CD4-positive, alpha-beta T cell treated with Interleukin-4 for 4 hours (primary cell): ENCODE measurements around the gene ATF6.
"Not testable (repeated sequence)": the region's sequence is repeated elsewhere in the genome, so short reads cannot be mapped to it uniquely, and the experiment has no call there.

ENCODE experiments used
- DNase-seq: peaks from one replicate; pipeline ENCODE4 v3.0.0-alpha.2; 2020

The ATF6 gene

DNA sequence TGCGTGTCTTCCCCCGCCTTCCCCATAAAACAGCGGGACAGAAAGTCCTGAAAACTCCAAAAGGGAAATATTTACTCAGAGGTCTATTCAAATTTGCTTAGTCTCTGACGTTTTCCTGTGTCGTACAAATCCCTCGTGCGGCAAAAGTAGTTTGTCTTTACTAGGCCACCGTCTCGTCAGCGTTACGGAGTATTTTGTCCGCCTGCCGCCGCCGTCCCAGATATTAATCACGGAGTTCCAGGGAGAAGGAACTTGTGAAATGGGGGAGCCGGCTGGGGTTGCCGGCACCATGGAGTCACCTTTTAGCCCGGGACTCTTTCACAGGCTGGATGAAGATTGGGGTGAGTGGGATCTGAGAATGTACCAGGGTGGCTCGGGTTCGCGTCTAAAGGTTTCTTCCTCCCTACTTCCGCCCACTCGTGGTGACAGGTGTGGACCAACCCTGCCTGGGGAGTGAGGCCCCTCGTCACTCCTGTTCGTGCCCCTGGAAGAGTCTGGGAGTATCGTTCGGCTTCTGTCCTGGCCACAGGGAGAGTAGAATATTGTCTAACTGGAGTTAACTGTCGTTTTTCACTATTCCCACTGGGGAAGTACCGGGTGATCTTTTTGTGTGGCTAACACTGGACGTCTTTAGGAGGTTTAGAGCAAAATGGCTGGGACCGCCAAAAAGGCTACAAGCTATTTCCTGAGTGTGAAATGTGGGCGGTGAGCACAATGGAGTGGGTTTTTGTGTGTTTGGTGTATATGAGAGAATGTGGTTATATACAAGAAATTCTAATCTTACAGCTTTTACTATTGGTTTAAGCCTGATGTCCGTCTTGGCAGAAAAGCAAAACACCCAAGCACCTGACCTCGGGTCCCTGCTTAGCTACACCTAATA, at the start of gene ATF6:
Gene ATF6 (plus strand): TSS at position 219 of the 880 bp plus-strand sequence. CDS start 41 bp downstream, at position 260.
- peak; percentile 89 for DNase-seq

- DNase-seq: no peak
Measured at GRCh38 chr1:161718559-161719324, 47.4 kb upstream of the ATF6 start.

DNA sequence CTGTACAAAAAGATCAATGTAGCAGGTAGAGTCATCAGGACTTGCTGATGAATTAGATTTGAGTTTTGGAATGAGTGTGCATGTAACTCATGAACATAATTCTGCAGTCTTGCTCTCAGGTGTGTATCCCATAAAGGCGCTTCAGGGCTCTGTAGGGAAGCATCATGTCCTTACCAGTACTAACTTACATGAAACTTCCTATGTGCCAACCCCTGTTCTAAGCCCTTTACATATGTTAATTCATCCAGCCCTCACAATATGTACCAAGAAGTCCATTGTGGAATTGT, 46.9 kb upstream of the ATF6 start:
- no peak for DNase-seq

- no peak for DNase-seq
Measured at GRCh38 chr1:161720422-161720821, 45.7 kb upstream of the ATF6 start.

DNA sequence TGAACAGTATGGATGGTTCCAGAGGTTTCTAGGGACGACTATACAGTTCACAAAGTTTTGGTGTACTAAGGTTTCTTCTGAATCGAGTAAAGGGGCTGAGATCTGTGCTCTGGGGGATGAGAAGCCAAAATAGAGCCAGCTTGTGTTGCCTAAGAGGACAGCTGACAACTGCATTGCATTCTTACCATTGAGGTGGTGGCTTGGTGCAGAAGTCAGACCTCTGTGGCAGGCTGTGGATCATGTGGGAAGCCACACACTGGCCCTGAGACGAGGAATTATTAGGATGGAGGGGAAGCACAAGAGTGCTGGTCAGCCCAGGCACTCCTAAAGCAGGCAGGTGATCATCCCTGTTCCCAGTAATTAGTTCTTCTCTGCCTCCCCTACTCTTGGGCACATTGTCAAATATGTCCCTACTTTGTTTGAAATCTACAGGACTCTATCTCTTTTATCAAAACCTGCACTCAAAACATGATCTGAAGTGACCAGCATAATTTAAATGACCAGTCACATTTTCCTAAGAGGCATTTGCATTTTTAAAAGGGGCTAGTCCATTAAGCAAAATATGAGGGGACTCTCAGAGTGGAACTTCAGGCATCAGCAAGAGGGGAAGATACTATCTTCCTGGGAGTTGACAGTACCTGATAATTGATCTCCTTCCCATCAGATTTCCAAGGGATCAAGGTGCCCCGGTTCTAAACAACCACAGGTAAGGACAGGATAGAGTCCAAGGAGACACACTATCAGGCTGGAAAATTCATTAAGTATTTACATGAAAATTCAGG, 45.0 kb upstream of the ATF6 start, which contains the start of gene FCRLB:
Gene FCRLB (plus strand): TSS at position 589 of the 782 bp plus-strand sequence. CDS start 1,129 bp downstream, outside the sequence.
- DNase-seq: no peak

GRCh38 chr1:161721738-161722343, 44.3 kb upstream of the ATF6 start:
- no peak for DNase-seq

- no peak for DNase-seq
Measured at GRCh38 chr1:161722406-161722805, 43.7 kb upstream of the ATF6 start.

DNA sequence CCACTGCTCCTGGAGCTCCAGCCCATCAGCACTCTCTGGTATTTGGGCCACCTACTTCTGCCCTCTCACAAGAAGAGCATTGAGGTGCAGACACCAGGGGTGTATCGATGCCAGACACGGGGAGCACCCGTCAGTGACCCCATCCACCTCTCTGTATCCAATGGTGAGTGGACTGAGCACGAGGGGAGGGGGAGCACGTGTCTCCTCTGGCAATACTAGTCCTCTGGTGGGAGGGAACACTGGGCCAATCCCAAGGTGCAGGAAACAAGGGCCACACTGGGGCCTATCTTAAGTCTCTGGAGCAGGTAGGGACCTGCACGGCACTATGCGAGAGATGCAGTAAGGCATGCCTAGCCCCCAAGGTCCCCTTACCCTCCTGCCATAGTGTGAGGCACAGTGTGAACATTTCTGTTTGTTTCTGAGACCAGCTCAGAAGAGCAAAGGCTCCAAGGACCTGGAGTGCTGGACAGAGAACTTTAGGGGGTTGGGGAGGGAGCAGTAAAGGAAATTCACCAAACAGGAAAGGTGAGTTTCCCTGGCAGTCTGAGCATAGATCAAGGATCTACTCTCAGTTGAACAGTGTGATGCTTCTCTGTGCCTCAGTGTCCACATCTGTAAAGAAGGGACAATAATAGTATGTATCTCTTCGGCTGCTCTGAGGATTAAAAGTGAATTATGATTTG, 42.5 kb upstream of the ATF6 start:
- no peak for DNase-seq

DNA sequence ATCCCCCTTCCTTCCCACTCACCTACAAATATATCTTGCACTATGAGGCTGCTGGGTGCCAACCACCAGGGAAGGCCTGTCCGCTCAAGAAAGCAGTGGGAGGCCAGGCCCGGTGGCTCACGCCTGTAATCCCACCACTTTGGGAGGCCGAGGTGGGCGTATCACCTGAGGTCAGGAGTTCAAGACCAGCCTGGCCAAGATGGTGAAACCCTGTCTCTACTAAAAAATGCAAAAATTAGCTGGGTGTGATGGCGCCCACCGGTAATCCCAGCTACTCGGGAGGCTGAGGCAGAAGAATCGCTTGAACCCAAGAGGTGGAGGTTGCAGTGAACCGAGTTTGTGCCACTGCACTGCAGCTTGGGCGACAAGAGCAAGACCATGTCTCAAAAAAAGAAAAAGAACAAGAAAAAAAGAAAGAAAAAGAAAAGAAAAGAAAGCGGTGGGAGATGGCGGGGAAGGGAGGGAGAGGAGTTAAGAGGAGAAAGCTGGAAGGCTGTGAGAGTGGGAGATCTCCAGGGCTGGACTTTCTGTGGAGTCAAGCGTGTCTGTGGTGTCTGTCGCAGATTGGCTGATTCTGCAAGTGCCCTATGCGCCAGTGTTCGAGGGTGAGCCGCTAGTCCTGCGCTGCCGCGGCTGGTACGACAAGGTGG, 40.7 kb upstream of the ATF6 start:
- DNase-seq: not testable (repeated sequence)

DNA sequence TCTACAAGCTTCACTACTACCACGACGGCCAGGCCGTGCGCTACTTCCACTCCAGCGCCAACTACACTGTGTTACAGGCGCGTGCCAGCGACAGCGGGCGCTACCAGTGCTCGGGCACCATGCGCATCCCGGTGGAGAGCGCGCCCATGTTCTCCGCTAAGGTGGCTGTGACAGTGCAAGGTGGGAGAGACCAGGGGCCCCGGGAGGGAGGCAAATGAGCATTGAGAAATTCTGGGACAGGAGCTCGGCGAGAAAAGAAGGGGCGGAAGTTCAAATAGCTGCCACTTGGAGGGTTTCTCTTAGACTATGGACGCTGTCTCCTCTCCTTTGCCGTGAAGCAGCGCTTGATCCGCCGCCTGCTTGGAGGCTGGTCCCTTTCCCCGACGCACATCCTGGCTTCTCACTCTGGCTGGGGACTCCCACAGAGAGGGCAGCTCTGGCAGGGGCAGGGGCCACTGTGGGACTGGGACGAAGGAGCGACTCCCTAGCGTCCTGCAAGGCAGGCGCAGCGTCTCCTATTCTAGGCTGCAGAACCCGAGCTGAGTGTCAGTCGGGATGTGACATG, 40.1 kb upstream of the ATF6 start:
- DNase-seq: peak; percentile 25

GRCh38 chr1:161726473-161727255, 39.5 kb upstream of the ATF6 start:
- DNase-seq: peak; percentile 70

DNA sequence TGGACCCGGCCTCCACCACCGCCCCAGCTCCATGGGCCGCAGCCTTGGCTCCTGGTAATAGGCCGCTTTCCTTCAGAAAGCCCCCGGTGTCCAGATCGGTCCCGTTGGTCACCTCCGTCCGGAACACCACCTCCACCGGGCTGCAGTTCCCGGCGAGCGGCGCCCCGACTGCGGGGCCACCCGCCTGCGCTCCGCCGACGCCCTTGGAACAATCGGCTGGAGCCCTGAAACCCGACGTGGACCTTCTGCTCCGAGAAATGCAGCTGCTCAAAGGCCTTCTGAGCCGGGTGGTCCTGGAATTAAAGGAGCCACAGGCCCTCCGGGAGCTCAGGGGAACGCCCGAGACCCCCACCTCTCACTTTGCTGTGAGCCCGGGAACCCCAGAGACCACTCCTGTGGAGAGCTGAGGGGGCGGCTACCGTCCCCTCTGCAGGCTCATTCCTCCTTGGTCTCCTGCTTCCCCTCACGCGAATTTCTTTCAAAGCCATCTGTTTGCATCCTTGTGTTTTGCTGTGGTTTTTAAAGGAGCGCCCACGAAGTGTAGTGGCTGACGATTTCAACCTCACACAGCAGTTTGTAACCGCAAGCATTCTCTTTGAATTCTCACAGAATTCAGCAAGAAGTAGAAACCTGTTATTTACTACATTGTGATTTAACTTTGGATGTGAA, 38.7 kb upstream of the ATF6 start:
- peak; percentile 70 for DNase-seq

- no peak for DNase-seq
Measured at GRCh38 chr1:161728376-161729226, 37.5 kb upstream of the ATF6 start.

- peak; percentile 75 for DNase-seq
Measured at GRCh38 chr1:161730050-161730564, 36.0 kb upstream of the ATF6 start.

GRCh38 chr1:161731241-161731640, 34.9 kb upstream of the ATF6 start:
- no peak for DNase-seq

DNA sequence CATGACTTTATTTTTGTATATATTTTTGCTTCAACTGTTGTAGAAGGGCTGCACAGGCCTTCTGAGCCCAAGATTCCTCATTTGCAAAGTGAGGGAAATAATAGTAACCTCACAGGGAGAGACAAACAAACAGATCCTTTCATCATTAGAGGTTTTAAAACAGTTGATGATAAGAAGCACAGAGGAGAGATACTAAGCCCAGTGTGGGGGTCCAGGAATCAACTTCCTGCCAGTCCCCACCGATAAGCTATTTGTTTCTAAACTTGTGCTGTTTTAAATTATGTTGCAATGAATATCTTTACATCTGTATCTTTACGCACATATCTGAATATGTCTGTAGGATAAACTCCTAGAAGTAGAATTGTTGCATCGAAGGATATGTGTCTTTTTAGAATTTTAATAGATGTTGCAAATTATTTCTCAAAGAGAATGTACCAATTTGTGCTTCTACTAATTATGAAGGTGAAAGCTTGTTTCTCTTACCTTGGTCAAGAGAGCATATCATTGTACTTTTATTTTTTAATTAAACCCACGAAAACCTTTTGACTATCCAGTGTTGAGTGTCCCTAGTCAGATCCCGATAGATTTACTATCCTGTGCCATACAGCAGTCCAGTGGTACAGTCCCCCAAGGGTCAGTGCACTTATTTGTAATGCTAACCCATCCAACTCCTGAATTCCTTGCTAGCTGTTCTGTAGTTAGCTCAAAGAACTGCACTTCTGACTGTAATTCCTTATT, 34.0 kb upstream of the ATF6 start:
- no peak for DNase-seq

- no peak for DNase-seq
Measured at GRCh38 chr1:161733526-161733925, 32.6 kb upstream of the ATF6 start.

DNA sequence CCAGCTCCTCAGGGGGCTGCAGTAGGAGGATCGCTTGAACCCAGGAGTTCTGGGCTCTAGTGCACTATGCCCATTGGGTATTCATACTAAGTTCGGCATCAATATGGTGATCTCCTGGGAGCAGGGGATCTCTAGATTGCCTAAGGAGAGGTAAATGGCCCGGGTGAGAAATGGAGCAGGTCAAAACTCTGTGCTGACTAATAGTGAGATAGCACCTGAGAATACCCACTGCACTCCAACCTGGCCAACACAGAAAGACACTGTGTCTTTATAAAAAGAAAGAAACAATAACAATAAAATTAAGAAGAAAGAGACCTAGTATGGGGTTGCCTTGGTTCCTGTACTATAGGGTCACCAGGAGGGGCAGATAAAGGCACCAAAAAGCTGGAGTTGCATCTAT, 30.3 kb upstream of the ATF6 start:
- DNase-seq: no peak
